Glutamatergic neuron (in vitro differentiated cells): ENCODE measurements around the gene USP40. TPM values are rescaled to one million over a fixed set of nuclear protein-coding genes. Genes with fewer than 3 reads are reported as not detected.

Experiments
- DNase-seq: peaks from one replicate; pipeline ENCODE4 v3.0.0; 2022
- H3K27ac Mint-ChIP-seq: one replicate; pipeline ENCODE4 v1.8.0; 2020; ENCODE audit warnings: mild to moderate bottlenecking, mixed read lengths, inconsistent platforms; ENCODE audit not compliant: unreplicated experiment
- H3K27me3 Mint-ChIP-seq: one replicate; pipeline ENCODE4 v1.8.0; 2020; ENCODE audit warnings: mild to moderate bottlenecking, moderate library complexity, mixed read lengths, inconsistent platforms; ENCODE audit not compliant: unreplicated experiment
- H3K36me3 Mint-ChIP-seq: one replicate; pipeline ENCODE4 v1.8.0; 2020; ENCODE audit warnings: mild to moderate bottlenecking, mixed read lengths, inconsistent platforms; ENCODE audit not compliant: unreplicated experiment
- H3K4me1 Mint-ChIP-seq: one replicate; pipeline ENCODE4 v1.8.0; 2020; ENCODE audit warnings: mild to moderate bottlenecking, low read depth, mixed read lengths, inconsistent platforms; ENCODE audit not compliant: unreplicated experiment
- H3K4me3 Mint-ChIP-seq: one replicate; pipeline ENCODE4 v1.8.0; 2020; ENCODE audit warnings: mild to moderate bottlenecking, mixed read lengths, inconsistent platforms; ENCODE audit not compliant: unreplicated experiment
- H3K9me3 Mint-ChIP-seq: one replicate; pipeline ENCODE4 v1.8.0; 2020; ENCODE audit warnings: mild to moderate bottlenecking, moderate library complexity, mixed read lengths, inconsistent platforms; ENCODE audit not compliant: unreplicated experiment
- CTCF ChIP-seq: fragments of 200-600 bp; sonication (generic); IDR thresholded peaks from one replicate; pipeline ENCODE4 v1.5.0; 2021; ENCODE audit not compliant: partially characterized antibody, unreplicated experiment
- total RNA-seq: library from RNA; stranded (reverse); fragmentation: NEBNext Ultra II Directional; extraction: Animal tissue kit (Norgen Biotek cat#: 25700); gene quantifications from one replicate; pipeline ENCODE4 v1.2.1, GENCODE V29; 2021; ENCODE audit not compliant: unreplicated experiment

Gene USP40
- total RNA-seq, 1 donor from 2014 or later, result 21.8 TPM

- Mint-ChIP-seq H3K4me3 (no peak overlapping the region), H3K9me3 (peaks cover 12% of the 10 kb centered on the region), H3K27me3 (peaks cover 14% of the 10 kb centered on the region), H3K4me1 (peaks cover 49% of the 10 kb centered on the region), H3K27ac (peak overlapping the region; percentile 54), H3K36me3 (no peaks in the 10 kb centered on the region)
- DNase-seq, result no peak
- TF ChIP-seq CTCF, result no peak
Observed at GRCh38 chr2:233444501-233444900, 122.1 kb downstream of the USP40 start.

GRCh38 chr2:233443511-233444183 lies 122.9 kb downstream of the USP40 start:
- TF ChIP-seq CTCF, result peak; percentile 84
- Mint-ChIP-seq H3K27ac (no peak overlapping the region), H3K4me3 (no peak overlapping the region), H3K4me1 (peaks cover 45% of the 10 kb centered on the region), H3K27me3 (peaks cover 11% of the 10 kb centered on the region), H3K9me3 (peaks cover 12% of the 10 kb centered on the region), H3K36me3 (no peaks in the 10 kb centered on the region)
- DNase-seq, result peak; percentile 81

GRCh38 chr2:233442028-233442310 lies 124.6 kb downstream of the USP40 start:
- H3K36me3 Mint-ChIP-seq, result no peaks in the 10 kb centered on the region
- H3K27me3 Mint-ChIP-seq, result peaks cover 5% of the 10 kb centered on the region
- no peak for DNase-seq
- peaks cover 31% of the 10 kb centered on the region for H3K4me1 Mint-ChIP-seq
- H3K27ac Mint-ChIP-seq, result peak overlapping the region; percentile 38
- no peak for TF ChIP-seq CTCF
- no peak overlapping the region for H3K4me3 Mint-ChIP-seq
- H3K9me3 Mint-ChIP-seq, result peaks cover 9% of the 10 kb centered on the region

GRCh38 chr2:233441161-233442027 lies 125.2 kb downstream of the USP40 start:
- peaks cover 9% of the 10 kb centered on the region for H3K9me3 Mint-ChIP-seq
- DNase-seq, result no peak
- H3K27me3 Mint-ChIP-seq, result peaks cover 5% of the 10 kb centered on the region
- no peak for TF ChIP-seq CTCF
- H3K4me1 Mint-ChIP-seq, result peaks cover 32% of the 10 kb centered on the region
- H3K36me3 Mint-ChIP-seq, result no peaks in the 10 kb centered on the region
- no peak overlapping the region for H3K4me3 Mint-ChIP-seq
- H3K27ac Mint-ChIP-seq, result peak overlapping the region; percentile 38

- peaks cover 25% of the 10 kb centered on the region for H3K4me1 Mint-ChIP-seq
- no peak overlapping the region for H3K27ac Mint-ChIP-seq
- H3K36me3 Mint-ChIP-seq, result no peaks in the 10 kb centered on the region
- peaks cover 5% of the 10 kb centered on the region for H3K9me3 Mint-ChIP-seq
- no peak overlapping the region for H3K4me3 Mint-ChIP-seq
- TF ChIP-seq CTCF, result no peak
- peaks cover 3% of the 10 kb centered on the region for H3K27me3 Mint-ChIP-seq
- no peak for DNase-seq
Observed at GRCh38 chr2:233440714-233441113, 125.9 kb downstream of the USP40 start.
